ENCODE measurements around the gene MED13. TPM values are rescaled to one million over a fixed set of nuclear protein-coding genes. Genes with fewer than 3 reads are reported as not detected.

Gene MED13
- total RNA-seq (100 to 1,000 TPM in 3 of 5 donors, 10 to 100 TPM in 2; 32.1 to 193 (median 108) TPM), polyA plus RNA-seq (1 to 10 TPM; 4.9 to 6.3 (median 6.2) TPM)
- long read RNA-seq, donor 1: 0 reads
- long read RNA-seq, donor 2: 0 reads
- long read RNA-seq, donor 3: 0 reads
- long read RNA-seq, donor 4: 0 reads
- long read RNA-seq, donor 5, partial matches to known transcripts: 0 of 2 reads
- long read RNA-seq, donor 5, other reads (novel, unspliced or antisense): 0 of 2 reads
- long read RNA-seq, donor 6: 0 reads
- long read RNA-seq, donor 7: 0 reads
- long read RNA-seq, donor 8: 0 reads
- long read RNA-seq, donor 9, partial matches to known transcripts: 0 of 1 reads
- long read RNA-seq, donor 9, other reads (novel, unspliced or antisense): 0 of 1 reads
- long read RNA-seq, donor 10: 0 reads

DNA sequence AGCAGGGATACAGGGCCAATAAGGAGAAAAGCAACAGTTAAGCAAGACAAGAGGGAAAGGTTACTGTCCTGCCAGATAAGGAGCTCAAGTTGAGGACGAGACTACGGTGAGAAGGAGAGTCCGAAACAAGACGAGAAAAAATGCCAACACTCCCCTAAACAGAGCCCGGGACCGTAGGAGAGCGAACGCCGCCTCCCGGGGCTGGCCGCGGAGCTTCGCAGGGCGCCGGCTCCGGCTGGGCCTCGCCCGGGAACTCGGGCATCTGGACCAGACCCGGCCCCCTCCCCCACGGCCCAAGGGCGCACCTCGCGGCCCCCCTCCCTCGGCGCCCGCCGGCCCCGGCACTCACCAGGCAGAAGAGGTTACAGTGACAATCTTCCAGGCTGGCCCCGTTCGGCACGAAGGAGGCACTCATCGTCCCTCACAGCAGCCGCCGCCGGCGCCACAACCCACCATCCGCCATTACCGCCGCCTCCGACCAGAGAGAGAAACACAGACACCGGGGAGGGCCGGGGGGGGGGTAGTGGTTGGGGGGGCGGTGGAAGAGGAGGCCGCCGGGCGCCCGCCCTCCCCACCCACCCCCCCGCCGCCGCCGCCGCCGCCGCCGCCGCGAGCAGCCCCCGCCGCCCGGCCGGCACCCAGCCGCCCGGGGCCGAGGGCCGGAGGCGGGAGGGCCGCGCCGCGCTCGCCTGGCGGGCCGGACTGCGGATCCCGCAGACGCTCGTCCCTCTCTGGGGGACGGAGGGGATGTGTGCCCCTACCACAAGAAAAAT is at the start of gene MED13:
MED13 (minus strand) TSS at position 488 of the 773 bp plus-strand sequence; CDS start at position 415, 73 bp downstream.
- Histone ChIP-seq H3K27me3 (no peaks in the 10 kb centered on the region), H3K36me3 (peaks cover 4 to 13% (median 11%) of the 10 kb centered on the region in 4 donors), H3K4me3 (peak within 1 kb of the TSS; percentile 73 to 95 (median 86)), H3K9me3 (no peaks in the 10 kb centered on the region), H3K27ac (peak within 1 kb of the TSS; percentile 95 to 99 (median 97)), H3K4me1 (peaks cover 19 to 59% (median 46%) of the 10 kb centered on the region in 4 donors)
- intact Hi-C loops (cut with DNase I; ENCODE audit: low total_unique reads): no loop called here
- TF ChIP-seq, protein P1, sequence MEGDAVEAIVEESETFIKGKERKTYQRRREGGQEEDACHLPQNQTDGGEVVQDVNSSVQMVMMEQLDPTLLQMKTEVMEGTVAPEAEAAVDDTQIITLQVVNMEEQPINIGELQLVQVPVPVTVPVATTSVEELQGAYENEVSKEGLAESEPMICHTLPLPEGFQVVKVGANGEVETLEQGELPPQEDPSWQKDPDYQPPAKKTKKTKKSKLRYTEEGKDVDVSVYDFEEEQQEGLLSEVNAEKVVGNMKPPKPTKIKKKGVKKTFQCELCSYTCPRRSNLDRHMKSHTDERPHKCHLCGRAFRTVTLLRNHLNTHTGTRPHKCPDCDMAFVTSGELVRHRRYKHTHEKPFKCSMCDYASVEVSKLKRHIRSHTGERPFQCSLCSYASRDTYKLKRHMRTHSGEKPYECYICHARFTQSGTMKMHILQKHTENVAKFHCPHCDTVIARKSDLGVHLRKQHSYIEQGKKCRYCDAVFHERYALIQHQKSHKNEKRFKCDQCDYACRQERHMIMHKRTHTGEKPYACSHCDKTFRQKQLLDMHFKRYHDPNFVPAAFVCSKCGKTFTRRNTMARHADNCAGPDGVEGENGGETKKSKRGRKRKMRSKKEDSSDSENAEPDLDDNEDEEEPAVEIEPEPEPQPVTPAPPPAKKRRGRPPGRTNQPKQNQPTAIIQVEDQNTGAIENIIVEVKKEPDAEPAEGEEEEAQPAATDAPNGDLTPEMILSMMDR (IDR thresholded peaks at IDR 0.05): no peak
- TF ChIP-seq EP300 (IDR thresholded peaks at IDR 0.05): no peak
- DNase-seq: peak; percentile 64 to 85
- 0 to 1% (median 0%) methylated on average over 39 to 75 of the region's 79 CpGs for WGBS, 5 donors

GRCh38 chr17:62112229-62112628 is 47.2 kb upstream of the MED13 start:
- Histone ChIP-seq H3K27me3 (no peaks in the 10 kb centered on the region), H3K4me3 (no peak overlapping the region), H3K9me3 (no peaks in the 10 kb centered on the region), H3K36me3 (no peaks in the 10 kb centered on the region), H3K4me1 (no peaks in the 10 kb centered on the region), H3K27ac (no peak overlapping the region)
- 81 to 85% (median 84%) methylated on average over 2 of the region's 2 CpGs for WGBS, 5 donors
- no peak for TF ChIP-seq POLR2AphosphoS5 (IDR thresholded peaks at IDR 0.05)
- TF ChIP-seq POLR2A (IDR thresholded peaks at IDR 0.05): no peak
- no peak for TF ChIP-seq EP300 (IDR thresholded peaks at IDR 0.05)
- TF ChIP-seq, protein P1 (IDR thresholded peaks at IDR 0.05): no peak
- no peak for DNase-seq
- intact Hi-C loops (cut with DNase I; ENCODE audit: low total_unique reads): no loop called here

- intact Hi-C loops (cut with DNase I; ENCODE audit: low total_unique reads): no loop called here
- peaks cover 0 to 4% (median 0%) of the 10 kb centered on the region in 4 donors for H3K4me1 ChIP-seq
- DNase-seq: no peak
- no peak for TF ChIP-seq POLR2A (IDR thresholded peaks at IDR 0.05)
- no peak for TF ChIP-seq POLR2AphosphoS5 (IDR thresholded peaks at IDR 0.05)
- TF ChIP-seq, protein P1 (IDR thresholded peaks at IDR 0.05): no peak
- TF ChIP-seq EP300 (IDR thresholded peaks at IDR 0.05): no peak
- H3K27me3 ChIP-seq: no peaks in the 10 kb centered on the region
- H3K27ac ChIP-seq: no peak overlapping the region
- H3K9me3 ChIP-seq: no peaks in the 10 kb centered on the region
- H3K36me3 ChIP-seq: no peaks in the 10 kb centered on the region
- 46 to 60% (median 50%) methylated on average over 7 of the region's 7 CpGs for WGBS, 5 donors
- H3K4me3 ChIP-seq: no peak overlapping the region
Observed at GRCh38 chr17:62111562-62112171, 46.6 kb upstream of the MED13 start.

- 67 to 85% (median 76%) methylated on average over 3 of the region's 3 CpGs for WGBS, 5 donors
- DNase-seq: no peak
- H3K9me3 ChIP-seq: no peaks in the 10 kb centered on the region
- no peak overlapping the region for H3K27ac ChIP-seq
- no peaks in the 10 kb centered on the region for H3K27me3 ChIP-seq
- peaks cover 0 to 7% (median 0%) of the 10 kb centered on the region in 4 donors for H3K4me1 ChIP-seq
- H3K36me3 ChIP-seq: no peaks in the 10 kb centered on the region
- TF ChIP-seq EP300 (IDR thresholded peaks at IDR 0.05) (no peak), POLR2A (IDR thresholded peaks at IDR 0.05) (no peak), POLR2AphosphoS5 (IDR thresholded peaks at IDR 0.05) (no peak)
- TF ChIP-seq, protein P1 (IDR thresholded peaks at IDR 0.05): no peak
- intact Hi-C loops (cut with DNase I; ENCODE audit: low total_unique reads): no loop called here
- H3K4me3 ChIP-seq: no peak overlapping the region
Observed at GRCh38 chr17:62110923-62111484, 45.9 kb upstream of the MED13 start.

Data from stomach (tissue), 19 donors.